Measurements from ENCODE around the gene NEUROG1.

DNA sequence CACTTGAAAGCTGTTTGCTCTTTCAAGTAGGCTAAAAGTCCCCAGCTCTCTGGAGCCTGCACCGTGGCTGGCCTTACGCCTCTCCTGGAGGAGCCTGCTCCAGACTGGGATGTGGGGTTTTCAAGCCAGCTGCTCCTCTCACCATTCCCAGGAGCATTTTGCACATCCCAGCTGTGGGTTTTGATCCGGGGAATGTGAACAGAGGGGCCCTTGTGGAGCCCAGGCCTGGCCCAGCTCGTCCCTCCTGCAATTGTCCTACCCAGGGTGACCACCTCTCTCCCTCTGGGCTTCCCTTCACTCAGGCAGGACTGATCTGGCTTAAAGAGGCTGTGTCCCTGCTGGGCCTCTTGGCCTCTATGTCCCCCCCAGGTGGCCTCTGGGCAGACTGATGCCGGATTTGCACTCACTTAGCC, 51.1 kb downstream of the NEUROG1 start:
- no peak for TF ChIP-seq POLR2A (IDR thresholded peaks at IDR 0.05)
- TF ChIP-seq, protein P1, sequence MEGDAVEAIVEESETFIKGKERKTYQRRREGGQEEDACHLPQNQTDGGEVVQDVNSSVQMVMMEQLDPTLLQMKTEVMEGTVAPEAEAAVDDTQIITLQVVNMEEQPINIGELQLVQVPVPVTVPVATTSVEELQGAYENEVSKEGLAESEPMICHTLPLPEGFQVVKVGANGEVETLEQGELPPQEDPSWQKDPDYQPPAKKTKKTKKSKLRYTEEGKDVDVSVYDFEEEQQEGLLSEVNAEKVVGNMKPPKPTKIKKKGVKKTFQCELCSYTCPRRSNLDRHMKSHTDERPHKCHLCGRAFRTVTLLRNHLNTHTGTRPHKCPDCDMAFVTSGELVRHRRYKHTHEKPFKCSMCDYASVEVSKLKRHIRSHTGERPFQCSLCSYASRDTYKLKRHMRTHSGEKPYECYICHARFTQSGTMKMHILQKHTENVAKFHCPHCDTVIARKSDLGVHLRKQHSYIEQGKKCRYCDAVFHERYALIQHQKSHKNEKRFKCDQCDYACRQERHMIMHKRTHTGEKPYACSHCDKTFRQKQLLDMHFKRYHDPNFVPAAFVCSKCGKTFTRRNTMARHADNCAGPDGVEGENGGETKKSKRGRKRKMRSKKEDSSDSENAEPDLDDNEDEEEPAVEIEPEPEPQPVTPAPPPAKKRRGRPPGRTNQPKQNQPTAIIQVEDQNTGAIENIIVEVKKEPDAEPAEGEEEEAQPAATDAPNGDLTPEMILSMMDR (IDR thresholded peaks at IDR 0.05): no peak
